CD8-positive, alpha-beta memory T cell (primary cell): ENCODE results near the gene SERPINA1. TPM values are rescaled to one million over a fixed set of nuclear protein-coding genes. Genes with fewer than 3 reads are reported as not detected.
A peak's percentile ranks its signal among the peaks of the same experiment; 100 is the strongest.

Source experiments
- CTCF ChIA-PET: fragments of 350-600 bp; sonication (Branson Sonifier 250); formaldehyde crosslinking; loops from one replicate; lab custom pipeline; 2021; ENCODE audit warnings: antibody characterized with exemption; lab: Charles Lee
- POLR2A ChIA-PET: fragments of 350-600 bp; sonication (Branson Sonifier 250); formaldehyde crosslinking; loops from one replicate; lab custom pipeline; 2021; ENCODE audit warnings: antibody characterized with exemption; lab: Charles Lee
- DNase-seq, 5 donors: peaks; one replicate each; pipeline versions ENCODE4 v3.0.0 to v3.0.0-alpha.2; 2020 to 2022; ENCODE audit warnings: mixed read lengths in 1 of 5
- H3K27ac ChIP-seq: one replicate; pipeline ENCODE4 v1.7.0; 2013; ENCODE audit warnings: low read depth, mild to moderate bottlenecking, low read length, moderate library complexity
- H3K27me3 ChIP-seq: 2 replicates; pipeline ENCODE4 v1.7.0; 2013; ENCODE audit warnings: low read length, mild to moderate bottlenecking; ENCODE audit not compliant: insufficient read depth, poor library complexity, severe bottlenecking
- H3K36me3 ChIP-seq: 2 replicates; pipeline ENCODE4 v1.7.0; 2013; ENCODE audit warnings: mild to moderate bottlenecking, low read length, moderate library complexity; ENCODE audit not compliant: insufficient read depth
- H3K4me1 ChIP-seq: 2 replicates; pipeline ENCODE4 v1.7.0; 2013; ENCODE audit warnings: mild to moderate bottlenecking, low read length, moderate library complexity; ENCODE audit not compliant: insufficient read depth
- H3K4me3 ChIP-seq: 2 replicates; pipeline ENCODE4 v1.7.0; 2013; ENCODE audit warnings: mild to moderate bottlenecking, low read length
- H3K9me3 ChIP-seq: 2 replicates; pipeline ENCODE4 v1.7.0; 2013; ENCODE audit warnings: mild to moderate bottlenecking, low read length
- H3K27ac Mint-ChIP-seq, 8 donors: one replicate each; pipeline ENCODE4 v1.8.0; 2020 to 2021; ENCODE audit warnings: mixed read lengths in 8 of 8, mild to moderate bottlenecking in 6 of 8, inconsistent platforms in 3 of 8, moderate library complexity in 3 of 8
- H3K27me3 Mint-ChIP-seq, 2 donors: one replicate each; pipeline ENCODE4 v1.8.0; 2020 to 2021; ENCODE audit warnings: mixed read lengths in 2 of 2, mild to moderate bottlenecking in 1 of 2, moderate library complexity in 1 of 2
- H3K36me3 Mint-ChIP-seq, 3 donors: one replicate each; pipeline ENCODE4 v1.8.0; 2020 to 2021; ENCODE audit warnings: mixed read lengths in 3 of 3, inconsistent platforms in 1 of 3, mild to moderate bottlenecking in 1 of 3
- H3K4me1 Mint-ChIP-seq, 3 donors: one replicate each; pipeline ENCODE4 v1.8.0; 2020 to 2021; ENCODE audit warnings: mixed read lengths in 3 of 3, inconsistent platforms in 1 of 3, mild to moderate bottlenecking in 1 of 3
- H3K4me3 Mint-ChIP-seq, 7 donors: one replicate each; pipeline ENCODE4 v1.8.0; 2020 to 2021; ENCODE audit warnings: mixed read lengths in 7 of 7, mild to moderate bottlenecking in 6 of 7, moderate library complexity in 4 of 7, inconsistent platforms in 2 of 7
- H3K9me3 Mint-ChIP-seq, 5 donors: one replicate each; pipeline ENCODE4 v1.8.0; 2020 to 2022; ENCODE audit warnings: mixed read lengths in 5 of 5, mild to moderate bottlenecking in 3 of 5, moderate library complexity in 2 of 5, inconsistent platforms in 1 of 5
- polyA plus RNA-seq: library from polyadenylated mRNA; unstranded; fragments of 300-500 nt; fragmentation: Illumina TruSeq; gene quantifications from one replicate; pipeline ENCODE4 v1.2.3, GENCODE V29; 2021
- total RNA-seq, 2 experiments: library from RNA; stranded (reverse); gene quantifications; one replicate each; pipeline ENCODE4 v1.2.3, GENCODE V29; 2021

SERPINA1 gene
- total and polyA plus RNA-seq, 3 experiments from 2014 or later = 0.18 to 0.40 TPM; not detected in 1

GRCh38 chr14:94390372-94391086 is 2.1 kb upstream of the SERPINA1 start:
- no peaks in the 10 kb centered on the region for H3K36me3 ChIP-seq
- H3K4me3 Mint-ChIP-seq = no peak overlapping the region
- H3K4me1 Mint-ChIP-seq = peaks cover 0 to 24% (median 3%) of the 10 kb centered on the region in 3 donors
- no peaks in the 10 kb centered on the region for H3K9me3 ChIP-seq
- H3K27me3 Mint-ChIP-seq = peaks cover 0 to 4% of the 10 kb centered on the region in 2 donors
- H3K9me3 Mint-ChIP-seq = no peaks in the 10 kb centered on the region
- ChIA-PET CTCF (no interaction called here), POLR2A (no interaction called here)
- H3K27ac ChIP-seq = no peak overlapping the region
- no peaks in the 10 kb centered on the region for H3K27me3 ChIP-seq
- H3K36me3 Mint-ChIP-seq = no peaks in the 10 kb centered on the region
- no peak overlapping the region for H3K27ac Mint-ChIP-seq
- H3K4me3 ChIP-seq = no peak overlapping the region
- no peaks in the 10 kb centered on the region for H3K4me1 ChIP-seq
- DNase-seq = no peak

GRCh38 chr14:94389731-94390371 is 1.4 kb upstream of the SERPINA1 start:
- peaks cover 0 to 24% (median 3%) of the 10 kb centered on the region in 3 donors for H3K4me1 Mint-ChIP-seq
- DNase-seq = no peak
- no peak overlapping the region for H3K27ac ChIP-seq
- H3K27me3 Mint-ChIP-seq = no peaks in the 10 kb centered on the region
- H3K36me3 Mint-ChIP-seq = no peaks in the 10 kb centered on the region
- H3K4me3 Mint-ChIP-seq = no peak overlapping the region
- H3K9me3 Mint-ChIP-seq = no peaks in the 10 kb centered on the region
- CTCF ChIA-PET = no interaction called here
- no peak overlapping the region for H3K27ac Mint-ChIP-seq
- POLR2A ChIA-PET = no interaction called here
- no peak overlapping the region for H3K4me3 ChIP-seq
- no peaks in the 10 kb centered on the region for H3K9me3 ChIP-seq
- H3K36me3 ChIP-seq = no peaks in the 10 kb centered on the region
- no peaks in the 10 kb centered on the region for H3K27me3 ChIP-seq
- H3K4me1 ChIP-seq = no peaks in the 10 kb centered on the region

- POLR2A ChIA-PET = no interaction called here
- no peak for DNase-seq
- H3K36me3 ChIP-seq = no peaks in the 10 kb centered on the region
- Mint-ChIP-seq H3K4me3 (no peak overlapping the region), H3K27ac (no peak overlapping the region), H3K36me3 (no peaks in the 10 kb centered on the region), H3K9me3 (no peaks in the 10 kb centered on the region), H3K4me1 (peaks cover 0 to 19% (median 3%) of the 10 kb centered on the region in 3 donors), H3K27me3 (peaks cover 0 to 2% of the 10 kb centered on the region in 2 donors)
- no peaks in the 10 kb centered on the region for H3K4me1 ChIP-seq
- H3K27ac ChIP-seq = no peak overlapping the region
- CTCF ChIA-PET = no interaction called here
- H3K27me3 ChIP-seq = no peaks in the 10 kb centered on the region
- no peaks in the 10 kb centered on the region for H3K9me3 ChIP-seq
- no peak overlapping the region for H3K4me3 ChIP-seq
These were observed 685 bp upstream of the SERPINA1 start for GRCh38 chr14:94389104-94389469.

- no peak overlapping the region for H3K4me3 Mint-ChIP-seq
These were observed 397 bp downstream of the SERPINA1 start for GRCh38 chr14:94388027-94388383.

GRCh38 chr14:94387051-94388026 is 1.1 kb downstream of the SERPINA1 start:
- Histone ChIP-seq H3K4me1 (no peaks in the 10 kb centered on the region), H3K36me3 (no peaks in the 10 kb centered on the region), H3K27ac (no peak overlapping the region), H3K9me3 (no peaks in the 10 kb centered on the region), H3K27me3 (no peaks in the 10 kb centered on the region), H3K4me3 (no peak overlapping the region)
- CTCF ChIA-PET = no interaction called here
- POLR2A ChIA-PET = no interaction called here
- DNase-seq = no peak
- Mint-ChIP-seq H3K36me3 (no peaks in the 10 kb centered on the region), H3K27me3 (peaks cover 0 to 2% of the 10 kb centered on the region in 2 donors), H3K27ac (no peak overlapping the region), H3K4me3 (no peak overlapping the region), H3K9me3 (no peaks in the 10 kb centered on the region), H3K4me1 (peaks cover 0 to 15% (median 3%) of the 10 kb centered on the region in 3 donors)

More at GRCh38 chr14:94388027-94388383, 397 bp downstream of the SERPINA1 start:
- Mint-ChIP-seq H3K27me3 (peaks cover 0 to 2% of the 10 kb centered on the region in 2 donors), H3K4me1 (peaks cover 0 to 17% (median 3%) of the 10 kb centered on the region in 3 donors), H3K27ac (peak overlapping the region in 1 of 8 donors; percentile 62), H3K9me3 (no peaks in the 10 kb centered on the region), H3K36me3 (no peaks in the 10 kb centered on the region)
- DNase-seq = no peak
- ChIA-PET CTCF (no interaction called here), POLR2A (no interaction called here)
- Histone ChIP-seq H3K36me3 (no peaks in the 10 kb centered on the region), H3K4me1 (no peaks in the 10 kb centered on the region), H3K27me3 (no peaks in the 10 kb centered on the region), H3K9me3 (no peaks in the 10 kb centered on the region), H3K27ac (no peak overlapping the region), H3K4me3 (no peak overlapping the region)

GRCh38 chr14:94386085-94387031 is 2.0 kb downstream of the SERPINA1 start:
- DNase-seq = no peak
- Histone ChIP-seq H3K27ac (no peak overlapping the region), H3K4me3 (no peak overlapping the region), H3K27me3 (no peaks in the 10 kb centered on the region), H3K9me3 (no peaks in the 10 kb centered on the region), H3K36me3 (no peaks in the 10 kb centered on the region), H3K4me1 (no peaks in the 10 kb centered on the region)
- Mint-ChIP-seq H3K4me3 (no peak overlapping the region), H3K9me3 (no peaks in the 10 kb centered on the region), H3K27ac (no peak overlapping the region), H3K4me1 (peaks cover 0 to 5% (median 0%) of the 10 kb centered on the region in 3 donors), H3K36me3 (no peaks in the 10 kb centered on the region), H3K27me3 (peaks cover 0 to 2% of the 10 kb centered on the region in 2 donors)
- ChIA-PET POLR2A (no interaction called here), CTCF (no interaction called here)

- H3K4me1 ChIP-seq = no peaks in the 10 kb centered on the region
- CTCF ChIA-PET = no interaction called here
- H3K4me1 Mint-ChIP-seq = no peaks in the 10 kb centered on the region
- no peak overlapping the region for H3K4me3 Mint-ChIP-seq
- no peaks in the 10 kb centered on the region for H3K36me3 ChIP-seq
- no peak overlapping the region for H3K27ac Mint-ChIP-seq
- H3K36me3 Mint-ChIP-seq = no peaks in the 10 kb centered on the region
- no peaks in the 10 kb centered on the region for H3K9me3 ChIP-seq
- H3K4me3 ChIP-seq = no peak overlapping the region
- no peak overlapping the region for H3K27ac ChIP-seq
- H3K9me3 Mint-ChIP-seq = no peaks in the 10 kb centered on the region
- POLR2A ChIA-PET = no interaction called here
- H3K27me3 ChIP-seq = no peaks in the 10 kb centered on the region
- peaks cover 0 to 2% of the 10 kb centered on the region in 2 donors for H3K27me3 Mint-ChIP-seq
- no peak for DNase-seq
These were observed 2.8 kb downstream of the SERPINA1 start for GRCh38 chr14:94385553-94386057.
